HCT116 (cell line): ENCODE measurements around the gene UVRAG.

Experiments used
- CEBPB ChIP-seq: IDR thresholded peaks from 2 replicates; pipeline ENCODE4 v1.6.1; 2012; ENCODE audit warnings: low read depth
- EZH2phosphoT487 ChIP-seq: fragments of 200-600 bp; IDR thresholded peaks from 2 replicates; pipeline ENCODE4 v1.6.1; 2018; ENCODE audit warnings: antibody characterized with exemption, borderline replicate concordance
- FOSL1 ChIP-seq: IDR thresholded peaks from 2 replicates; pipeline ENCODE4 v1.6.1; 2012; ENCODE audit warnings: low read depth
- POLR2A ChIP-seq: IDR thresholded peaks from 2 replicates; pipeline ENCODE4 v1.7.0; 2011; ENCODE audit warnings: borderline replicate concordance; ENCODE audit not compliant: insufficient read depth, insufficient read length; ENCODE audit errors: extremely low read depth
- POLR2AphosphoS5 ChIP-seq: IDR thresholded peaks from 2 replicates; pipeline ENCODE4 v1.6.1; 2011; ENCODE audit warnings: mild to moderate bottlenecking, low read depth, low read length, moderate library complexity
- ZNF274 ChIP-seq: fragments of 200-500 bp; sonication (Bioruptor generic); IDR thresholded peaks from 2 replicates; pipeline ENCODE4 v1.6.1; 2014; ENCODE audit warnings: mild to moderate bottlenecking, low read depth, low read length, inconsistent platforms
- TF ChIP-seq, protein P1 (sequence below), 3 experiments: fragments of 200-600 bp in 1 of 3; sonication (generic) in 1 of 3; IDR thresholded peaks in 2 of 3; conservative IDR thresholded peaks in 1 of 3; 2 replicates each; pipeline ENCODE4 v1.5.1; 2012 to 2017; ENCODE audit warnings: low read depth in 2 of 3, low read length in 2 of 3, antibody characterized with exemption in 1 of 3, borderline replicate concordance in 1 of 3, control low read depth in 1 of 3, mild to moderate bottlenecking in 1 of 3, mixed read lengths in 1 of 3, mixed run types in 1 of 3, moderate library complexity in 1 of 3; ENCODE audit not compliant: insufficient read depth in 1 of 3
- TF ChIP-seq, protein P2 (sequence below): IDR thresholded peaks from 2 replicates; pipeline ENCODE4 v1.6.1; 2012; ENCODE audit warnings: low read depth
- TF ChIP-seq, protein P3 (sequence below): IDR thresholded peaks from 2 replicates; pipeline ENCODE4 v1.6.1; 2011; ENCODE audit warnings: mild to moderate bottlenecking, low read length, moderate library complexity; ENCODE audit not compliant: insufficient replicate concordance; ENCODE audit errors: extremely low read depth

DNA sequence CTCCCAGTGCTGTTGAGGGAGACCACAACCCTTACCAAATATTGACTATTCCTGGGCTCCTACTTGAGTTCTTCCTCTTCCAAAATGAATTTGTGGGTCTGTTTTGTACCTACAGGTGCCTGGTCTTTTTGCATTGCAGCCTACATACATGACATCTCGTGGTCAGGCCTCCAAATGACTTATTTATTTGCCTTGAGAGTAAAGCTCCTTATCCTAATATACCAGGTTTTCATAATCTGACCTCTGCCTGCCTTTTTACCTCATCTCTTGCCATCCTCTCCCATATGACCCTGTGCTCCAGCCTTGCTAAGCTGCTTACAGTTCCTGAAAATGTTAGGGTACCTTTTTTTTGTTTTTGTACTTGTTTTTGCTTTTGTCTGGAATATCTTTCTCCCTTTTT, 130.4 kb downstream of the UVRAG start:
- TF ChIP-seq ZNF274 (no peak), POLR2AphosphoS5 (no peak), POLR2A (no peak), EZH2phosphoT487 (no peak), FOSL1 (no peak), CEBPB (no peak)
- TF ChIP-seq, protein P1, sequence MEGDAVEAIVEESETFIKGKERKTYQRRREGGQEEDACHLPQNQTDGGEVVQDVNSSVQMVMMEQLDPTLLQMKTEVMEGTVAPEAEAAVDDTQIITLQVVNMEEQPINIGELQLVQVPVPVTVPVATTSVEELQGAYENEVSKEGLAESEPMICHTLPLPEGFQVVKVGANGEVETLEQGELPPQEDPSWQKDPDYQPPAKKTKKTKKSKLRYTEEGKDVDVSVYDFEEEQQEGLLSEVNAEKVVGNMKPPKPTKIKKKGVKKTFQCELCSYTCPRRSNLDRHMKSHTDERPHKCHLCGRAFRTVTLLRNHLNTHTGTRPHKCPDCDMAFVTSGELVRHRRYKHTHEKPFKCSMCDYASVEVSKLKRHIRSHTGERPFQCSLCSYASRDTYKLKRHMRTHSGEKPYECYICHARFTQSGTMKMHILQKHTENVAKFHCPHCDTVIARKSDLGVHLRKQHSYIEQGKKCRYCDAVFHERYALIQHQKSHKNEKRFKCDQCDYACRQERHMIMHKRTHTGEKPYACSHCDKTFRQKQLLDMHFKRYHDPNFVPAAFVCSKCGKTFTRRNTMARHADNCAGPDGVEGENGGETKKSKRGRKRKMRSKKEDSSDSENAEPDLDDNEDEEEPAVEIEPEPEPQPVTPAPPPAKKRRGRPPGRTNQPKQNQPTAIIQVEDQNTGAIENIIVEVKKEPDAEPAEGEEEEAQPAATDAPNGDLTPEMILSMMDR (IDR thresholded peaks at IDR 0.05 in 2 of 3, conservative IDR thresholded peaks at IDR 0.05 in 1 of 3; ENCODE audit: borderline replicate concordance in 1 of 3, insufficient read depth in 1 of 3, low read depth in 2 of 3, low read length in 2 of 3) = no peak
- TF ChIP-seq, protein P2, sequence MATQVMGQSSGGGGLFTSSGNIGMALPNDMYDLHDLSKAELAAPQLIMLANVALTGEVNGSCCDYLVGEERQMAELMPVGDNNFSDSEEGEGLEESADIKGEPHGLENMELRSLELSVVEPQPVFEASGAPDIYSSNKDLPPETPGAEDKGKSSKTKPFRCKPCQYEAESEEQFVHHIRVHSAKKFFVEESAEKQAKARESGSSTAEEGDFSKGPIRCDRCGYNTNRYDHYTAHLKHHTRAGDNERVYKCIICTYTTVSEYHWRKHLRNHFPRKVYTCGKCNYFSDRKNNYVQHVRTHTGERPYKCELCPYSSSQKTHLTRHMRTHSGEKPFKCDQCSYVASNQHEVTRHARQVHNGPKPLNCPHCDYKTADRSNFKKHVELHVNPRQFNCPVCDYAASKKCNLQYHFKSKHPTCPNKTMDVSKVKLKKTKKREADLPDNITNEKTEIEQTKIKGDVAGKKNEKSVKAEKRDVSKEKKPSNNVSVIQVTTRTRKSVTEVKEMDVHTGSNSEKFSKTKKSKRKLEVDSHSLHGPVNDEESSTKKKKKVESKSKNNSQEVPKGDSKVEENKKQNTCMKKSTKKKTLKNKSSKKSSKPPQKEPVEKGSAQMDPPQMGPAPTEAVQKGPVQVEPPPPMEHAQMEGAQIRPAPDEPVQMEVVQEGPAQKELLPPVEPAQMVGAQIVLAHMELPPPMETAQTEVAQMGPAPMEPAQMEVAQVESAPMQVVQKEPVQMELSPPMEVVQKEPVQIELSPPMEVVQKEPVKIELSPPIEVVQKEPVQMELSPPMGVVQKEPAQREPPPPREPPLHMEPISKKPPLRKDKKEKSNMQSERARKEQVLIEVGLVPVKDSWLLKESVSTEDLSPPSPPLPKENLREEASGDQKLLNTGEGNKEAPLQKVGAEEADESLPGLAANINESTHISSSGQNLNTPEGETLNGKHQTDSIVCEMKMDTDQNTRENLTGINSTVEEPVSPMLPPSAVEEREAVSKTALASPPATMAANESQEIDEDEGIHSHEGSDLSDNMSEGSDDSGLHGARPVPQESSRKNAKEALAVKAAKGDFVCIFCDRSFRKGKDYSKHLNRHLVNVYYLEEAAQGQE = no peak
- TF ChIP-seq, protein P3, sequence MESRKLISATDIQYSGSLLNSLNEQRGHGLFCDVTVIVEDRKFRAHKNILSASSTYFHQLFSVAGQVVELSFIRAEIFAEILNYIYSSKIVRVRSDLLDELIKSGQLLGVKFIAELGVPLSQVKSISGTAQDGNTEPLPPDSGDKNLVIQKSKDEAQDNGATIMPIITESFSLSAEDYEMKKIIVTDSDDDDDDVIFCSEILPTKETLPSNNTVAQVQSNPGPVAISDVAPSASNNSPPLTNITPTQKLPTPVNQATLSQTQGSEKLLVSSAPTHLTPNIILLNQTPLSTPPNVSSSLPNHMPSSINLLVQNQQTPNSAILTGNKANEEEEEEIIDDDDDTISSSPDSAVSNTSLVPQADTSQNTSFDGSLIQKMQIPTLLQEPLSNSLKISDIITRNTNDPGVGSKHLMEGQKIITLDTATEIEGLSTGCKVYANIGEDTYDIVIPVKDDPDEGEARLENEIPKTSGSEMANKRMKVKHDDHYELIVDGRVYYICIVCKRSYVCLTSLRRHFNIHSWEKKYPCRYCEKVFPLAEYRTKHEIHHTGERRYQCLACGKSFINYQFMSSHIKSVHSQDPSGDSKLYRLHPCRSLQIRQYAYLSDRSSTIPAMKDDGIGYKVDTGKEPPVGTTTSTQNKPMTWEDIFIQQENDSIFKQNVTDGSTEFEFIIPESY = no peak
